Upper lobe of right lung (tissue), 1 donor: Measurements from ENCODE around the gene ALB. TPM values are rescaled to one million over a fixed set of nuclear protein-coding genes. Genes with fewer than 3 reads are reported as not detected.

Experiments
- ATAC-seq: fragments of 200-7000 bp; cut with Tn5 transposase; one replicate; pipeline ENCODE4 v1.9.1; 2020; ENCODE audit warnings: mild to moderate bottlenecking, moderate library complexity
- DNase-seq: peaks from one replicate; pipeline ENCODE4 v3.0.0-alpha.2; 2020
- H3K27ac ChIP-seq: fragments of 200-600 bp; one replicate; pipeline ENCODE4 v1.8.0; 2022
- H3K27me3 ChIP-seq: fragments of 200-600 bp; one replicate; pipeline ENCODE4 v1.8.0; 2022; ENCODE audit warnings: mild to moderate bottlenecking
- H3K36me3 ChIP-seq: fragments of 200-600 bp; one replicate; pipeline ENCODE4 v1.8.0; 2022
- H3K4me1 ChIP-seq: fragments of 200-600 bp; one replicate; pipeline ENCODE4 v1.8.0; 2022
- H3K4me3 ChIP-seq: fragments of 200-600 bp; one replicate; pipeline ENCODE4 v1.8.0; 2022; ENCODE audit warnings: mild to moderate bottlenecking
- H3K9me3 ChIP-seq: fragments of 200-600 bp; one replicate; pipeline ENCODE4 v1.8.0; 2022
- intact Hi-C: fragments of 100-400 bp; cut with DNase I; formaldehyde crosslinking; loops from one replicate; pipeline ENCODE4 v1.11.0; 2022
- total RNA-seq: library from RNA; stranded (reverse); fragmentation: NEBNext Ultra II Directional; extraction: Animal tissue kit (Norgen Biotek cat#: 25700); gene quantifications from one replicate; pipeline ENCODE4 v1.2.1, GENCODE V29; 2021
- TF ChIP-seq, protein P1 (sequence below): fragments of 200-600 bp; IDR thresholded peaks from one replicate; pipeline ENCODE4 v1.8.0; 2022; ENCODE audit warnings: antibody characterized with exemption
- donor health status: DM: no; HTN: yes; CAD: no; lungs with severe emphysema.

The ALB gene
- total RNA-seq, 1 donor from 2014 or later = 2.9 TPM

GRCh38 chr4:73391774-73392173 is 12.3 kb upstream of the ALB start:
- no peaks in the 10 kb centered on the region for H3K36me3 ChIP-seq
- no peak for ATAC-seq
- intact Hi-C loops = no loop called here
- H3K27ac ChIP-seq = no peak overlapping the region
- no peak for DNase-seq
- TF ChIP-seq, protein P1, sequence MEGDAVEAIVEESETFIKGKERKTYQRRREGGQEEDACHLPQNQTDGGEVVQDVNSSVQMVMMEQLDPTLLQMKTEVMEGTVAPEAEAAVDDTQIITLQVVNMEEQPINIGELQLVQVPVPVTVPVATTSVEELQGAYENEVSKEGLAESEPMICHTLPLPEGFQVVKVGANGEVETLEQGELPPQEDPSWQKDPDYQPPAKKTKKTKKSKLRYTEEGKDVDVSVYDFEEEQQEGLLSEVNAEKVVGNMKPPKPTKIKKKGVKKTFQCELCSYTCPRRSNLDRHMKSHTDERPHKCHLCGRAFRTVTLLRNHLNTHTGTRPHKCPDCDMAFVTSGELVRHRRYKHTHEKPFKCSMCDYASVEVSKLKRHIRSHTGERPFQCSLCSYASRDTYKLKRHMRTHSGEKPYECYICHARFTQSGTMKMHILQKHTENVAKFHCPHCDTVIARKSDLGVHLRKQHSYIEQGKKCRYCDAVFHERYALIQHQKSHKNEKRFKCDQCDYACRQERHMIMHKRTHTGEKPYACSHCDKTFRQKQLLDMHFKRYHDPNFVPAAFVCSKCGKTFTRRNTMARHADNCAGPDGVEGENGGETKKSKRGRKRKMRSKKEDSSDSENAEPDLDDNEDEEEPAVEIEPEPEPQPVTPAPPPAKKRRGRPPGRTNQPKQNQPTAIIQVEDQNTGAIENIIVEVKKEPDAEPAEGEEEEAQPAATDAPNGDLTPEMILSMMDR = no peak
- no peak overlapping the region for H3K4me3 ChIP-seq
- no peaks in the 10 kb centered on the region for H3K9me3 ChIP-seq
- no peaks in the 10 kb centered on the region for H3K4me1 ChIP-seq
- H3K27me3 ChIP-seq = no peaks in the 10 kb centered on the region

DNA sequence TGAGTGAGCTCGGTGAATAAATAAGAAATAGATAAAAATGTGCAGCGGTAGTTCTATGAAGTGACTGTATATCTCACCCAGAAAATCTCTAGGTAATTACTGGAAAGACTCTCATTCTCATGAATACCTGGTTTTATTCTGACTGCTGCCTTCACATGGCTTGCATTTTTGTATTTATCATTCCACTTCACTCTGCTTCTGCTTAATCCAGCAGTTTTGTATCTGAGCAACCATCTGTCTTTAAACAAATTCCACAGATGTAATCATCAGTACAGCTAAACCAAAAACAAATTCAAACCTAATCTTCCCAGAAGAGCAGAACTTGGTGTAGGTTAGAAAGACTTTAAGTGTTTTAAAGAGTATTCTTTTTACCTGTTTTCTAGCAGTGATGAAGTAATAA is 11.2 kb upstream of the ALB start:
- TF ChIP-seq, protein P1 = no peak
- Histone ChIP-seq H3K27ac (no peak overlapping the region), H3K27me3 (no peaks in the 10 kb centered on the region), H3K36me3 (no peaks in the 10 kb centered on the region), H3K9me3 (no peaks in the 10 kb centered on the region), H3K4me3 (no peak overlapping the region), H3K4me1 (no peaks in the 10 kb centered on the region)
- DNase-seq (no peak), ATAC-seq (no peak)
- intact Hi-C loops = no loop called here

DNA sequence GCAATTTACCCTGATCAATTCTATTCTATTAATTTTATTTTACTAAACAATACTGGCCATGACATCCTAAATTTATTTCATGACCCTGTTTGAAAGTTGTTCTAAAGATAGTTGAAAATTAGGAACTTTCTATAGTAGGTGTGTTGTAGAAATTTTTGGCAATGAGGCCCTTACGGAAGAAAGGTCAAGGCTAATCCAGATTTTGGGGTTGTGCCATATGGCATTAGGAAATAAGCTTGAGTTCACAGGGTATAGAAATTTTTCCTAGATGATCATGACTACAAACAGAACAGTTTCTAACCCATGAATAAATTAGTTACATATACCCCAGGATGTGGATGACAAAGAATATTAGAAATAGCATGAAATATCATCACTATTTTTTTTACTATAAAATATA is 7.8 kb upstream of the ALB start:
- no peak overlapping the region for H3K4me3 ChIP-seq

DNA sequence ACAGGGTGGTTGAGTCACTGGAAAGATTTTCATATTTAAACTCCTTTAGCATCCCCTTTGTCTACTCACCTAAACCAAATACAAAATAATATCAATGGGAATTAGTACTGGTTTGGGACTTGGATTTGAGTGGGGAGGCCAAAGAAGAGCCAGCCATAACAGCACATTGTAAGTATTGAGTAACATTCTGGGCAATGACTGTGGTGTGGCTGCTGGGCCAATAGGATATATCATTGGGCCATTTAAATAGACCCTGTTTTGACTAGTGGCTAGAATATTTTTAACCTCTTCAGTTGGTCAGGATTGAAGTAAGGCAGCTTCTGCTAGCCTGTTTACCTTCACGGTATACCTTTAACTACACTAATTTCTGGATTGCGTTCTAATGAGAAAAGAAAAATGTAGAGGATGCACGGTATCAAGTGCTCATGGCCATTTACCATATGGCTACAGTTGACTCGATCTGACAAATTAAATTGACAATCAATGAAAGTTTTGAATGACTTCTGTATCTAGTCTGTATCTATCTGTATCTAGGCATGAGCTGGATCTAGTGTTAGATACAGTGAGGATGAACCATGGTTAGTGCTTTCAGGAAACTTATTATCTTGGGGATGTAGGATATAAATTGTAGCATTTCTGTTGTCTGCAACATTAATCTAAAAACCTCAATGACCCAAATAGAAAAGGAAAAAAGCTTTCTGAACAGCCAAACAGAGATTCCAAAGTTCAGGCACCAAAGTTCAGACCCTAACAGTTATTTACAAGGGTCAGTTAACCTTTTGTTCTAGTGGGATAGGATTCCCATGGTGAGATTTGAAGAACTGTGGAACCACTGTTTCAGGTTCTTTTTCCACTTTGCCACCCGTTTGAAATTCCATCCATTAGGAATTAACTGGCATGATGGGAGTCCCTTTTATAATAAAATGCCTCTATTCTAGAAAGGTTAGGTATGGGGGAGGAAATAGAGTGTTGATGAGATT is 6.8 kb upstream of the ALB start:
- no peaks in the 10 kb centered on the region for H3K36me3 ChIP-seq
- TF ChIP-seq, protein P1 = no peak
- no peak for ATAC-seq
- H3K9me3 ChIP-seq = no peaks in the 10 kb centered on the region
- no peaks in the 10 kb centered on the region for H3K27me3 ChIP-seq
- no peak overlapping the region for H3K27ac ChIP-seq
- no peaks in the 10 kb centered on the region for H3K4me1 ChIP-seq
- intact Hi-C loops = no loop called here
- H3K4me3 ChIP-seq = no peak overlapping the region
- DNase-seq = no peak

More for the DNA sequence above, 7.8 kb upstream of the ALB start:
- Histone ChIP-seq H3K27ac (no peak overlapping the region), H3K4me1 (no peaks in the 10 kb centered on the region), H3K27me3 (no peaks in the 10 kb centered on the region), H3K9me3 (no peaks in the 10 kb centered on the region), H3K36me3 (no peaks in the 10 kb centered on the region)
- DNase-seq (no peak), ATAC-seq (no peak)
- TF ChIP-seq, protein P1 = no peak
- intact Hi-C loops = no loop called here

DNA sequence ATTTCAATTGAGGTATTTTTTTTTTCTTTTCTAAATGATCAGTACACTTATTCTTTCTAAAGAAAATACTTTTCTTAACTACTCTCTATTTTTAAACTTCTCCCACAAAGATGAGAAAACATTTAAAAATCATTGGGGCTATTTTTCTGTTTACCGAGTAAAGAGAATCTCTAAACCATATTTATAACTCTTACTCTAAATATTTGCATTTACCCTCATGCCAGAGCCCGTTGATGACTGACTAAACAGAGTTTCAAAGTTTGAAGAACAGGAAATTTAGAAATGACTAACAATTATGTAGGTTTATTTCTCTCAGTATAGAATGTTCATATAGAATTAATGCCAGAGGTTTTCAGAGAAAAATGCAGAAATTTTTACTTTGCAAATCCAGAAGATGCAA is 2.7 kb upstream of the ALB start:
- Histone ChIP-seq H3K27ac (no peak overlapping the region), H3K9me3 (no peaks in the 10 kb centered on the region), H3K27me3 (no peaks in the 10 kb centered on the region), H3K36me3 (no peaks in the 10 kb centered on the region), H3K4me1 (no peaks in the 10 kb centered on the region), H3K4me3 (no peak overlapping the region)
- intact Hi-C loops = no loop called here
- no peak for ATAC-seq
- no peak for DNase-seq
- TF ChIP-seq, protein P1 = no peak
